GM12878 (cell line): ENCODE results near the gene IGHMBP2. TPM values are rescaled to one million over a fixed set of nuclear protein-coding genes. Genes with fewer than 3 reads are reported as not detected.

Experiments used
- ATAC-seq: fragments of 200-7000 bp; cut with Tn5 transposase; 3 replicates; pipeline ENCODE4 v1.9.1; 2020; ENCODE audit warnings: mild to moderate bottlenecking, moderate library complexity
- BruUV-seq: library from RNA; stranded (reverse); fragments of 400-500 nt; replicated peaks from 2 replicates; lab custom pipeline; 2021; lab: Mats Ljungman, UMichigan
- CTCF ChIA-PET: fragments of 300-600 bp; sonication (Branson Sonifier 250); formaldehyde crosslinking; extraction: SDS; loops from one replicate; lab custom pipeline; 2021; ENCODE audit warnings: inconsistent platforms; lab: Yijun Ruan, JAX
- POLR2A ChIA-PET: fragments of 350-600 bp; formaldehyde crosslinking; extraction: SDS; loops from one replicate; lab custom pipeline; 2021; ENCODE audit warnings: inconsistent platforms; lab: Charles Lee
- RAD21 ChIA-PET: fragments of 300-600 bp; sonication (Branson Sonifier 250); formaldehyde crosslinking; loops from one replicate; lab custom pipeline; 2023; ENCODE audit warnings: antibody characterized with exemption; ENCODE audit not compliant: unreplicated experiment; lab: Charles Lee
- SMC1A ChIA-PET: fragments of 300-600 bp; sonication (Branson Sonifier 250); formaldehyde crosslinking; loops from one replicate; lab custom pipeline; 2023; ENCODE audit not compliant: unreplicated experiment, uncharacterized antibody; lab: Charles Lee
- DNase-seq: peaks from one replicate; pipeline ENCODE4 v3.0.0-alpha.2; 2011; ENCODE audit warnings: low read depth, low spot score
- FAIRE-seq: peaks from 3 replicates; lab custom pipeline; 2011; peaks lifted over from hg19 to GRCh38; lab: Jason Lieb, UNC
- H2AFZ ChIP-seq: 2 replicates; pipeline ENCODE4 v1.6.0; 2011; ENCODE audit warnings: low read depth, low read length, control low read depth; ENCODE audit not compliant: control insufficient read depth
- H3K27ac ChIP-seq: 2 replicates; pipeline ENCODE4 v1.5.1; 2011; ENCODE audit warnings: control low read depth; ENCODE audit not compliant: control insufficient read depth, insufficient read depth
- H3K27me3 ChIP-seq, 2 experiments: replicated peaks in 1 of 2; 2 replicates each; pipeline versions ENCODE4 v1.6.0 to v1.6.1; 2011; ENCODE audit warnings: low read length in 1 of 2; ENCODE audit not compliant: control insufficient read depth in 2 of 2, insufficient read depth in 2 of 2
- H3K36me3 ChIP-seq, 2 experiments: 2 replicates each; pipeline ENCODE4 v1.5.1; 2011; ENCODE audit warnings: low read length in 1 of 2; ENCODE audit not compliant: control insufficient read depth in 2 of 2, insufficient read depth in 2 of 2
- H3K4me1 ChIP-seq: 2 replicates; pipeline ENCODE4 v1.6.1; 2011; ENCODE audit warnings: mild to moderate bottlenecking, low read length, moderate library complexity, mixed read lengths; ENCODE audit not compliant: control insufficient read depth, insufficient read depth
- H3K4me2 ChIP-seq: 2 replicates; pipeline ENCODE4 v1.6.0; 2011; ENCODE audit warnings: control low read depth; ENCODE audit not compliant: control insufficient read depth, insufficient read depth
- H3K4me3 ChIP-seq: fragments of 200-600 bp; sonication (generic); 2 replicates; pipeline ENCODE4 v1.5.1; 2016
- H3K79me2 ChIP-seq: 2 replicates; pipeline ENCODE4 v1.6.0; 2011; ENCODE audit warnings: low read length; ENCODE audit not compliant: control insufficient read depth, insufficient read depth
- H3K9ac ChIP-seq: 2 replicates; pipeline ENCODE4 v1.8.0; 2011; ENCODE audit warnings: low read length, control low read depth, mixed read lengths; ENCODE audit not compliant: control insufficient read depth, insufficient read depth
- H3K9me3 ChIP-seq: replicated peaks from 3 replicates; pipeline ENCODE4 v1.5.1; 2011; ENCODE audit warnings: mild to moderate bottlenecking, low read length; ENCODE audit not compliant: control insufficient read depth, insufficient read depth
- H4K20me1 ChIP-seq: 2 replicates; pipeline ENCODE4 v1.6.0; 2011; ENCODE audit not compliant: control insufficient read depth, insufficient read depth
- MXI1 ChIP-seq: fragments of 150-350 bp; IDR thresholded peaks from 2 replicates; pipeline ENCODE4 v1.6.1; 2011; ENCODE audit warnings: low read depth, mild to moderate bottlenecking, inconsistent platforms, low read length, improper control_type of control experiment
- NRF1 ChIP-seq: conservative IDR thresholded peaks from 2 replicates; pipeline ENCODE4 v1.6.1; 2011; ENCODE audit warnings: mild to moderate bottlenecking, low read depth, low read length, improper control_type of control experiment
- POLR2A ChIP-seq: IDR thresholded peaks from 2 replicates; pipeline ENCODE4 v1.6.1; 2011; ENCODE audit warnings: low read depth, mild to moderate bottlenecking, low read length
- SMC3 ChIP-seq: IDR thresholded peaks from 2 replicates; pipeline ENCODE4 v1.6.1; 2011; ENCODE audit warnings: low read length, improper control_type of control experiment, borderline replicate concordance
- STAT3 ChIP-seq: IDR thresholded peaks from 2 replicates; pipeline ENCODE4 v1.6.1; 2011; ENCODE audit warnings: low read depth, low read length, improper control_type of control experiment
- SUPT20H ChIP-seq: IDR thresholded peaks from 2 replicates; pipeline ENCODE4 v1.6.1; 2011; ENCODE audit warnings: low read depth, mild to moderate bottlenecking, low read length, moderate library complexity, borderline replicate concordance; ENCODE audit not compliant: control insufficient read depth
- SUZ12 ChIP-seq: fragments of 200-600 bp; sonication (generic); IDR thresholded peaks from one replicate; pipeline ENCODE4 v1.6.1; 2018; ENCODE audit warnings: antibody characterized with exemption, mild to moderate bottlenecking; ENCODE audit not compliant: unreplicated experiment
- YY1 ChIP-seq: IDR thresholded peaks from 2 replicates; pipeline ENCODE4 v1.6.1; 2011; ENCODE audit warnings: low read depth, mild to moderate bottlenecking, low read length
- WGBS: methylation state at CpG from one replicate; pipeline ENCODE4 v1.1.6; 2016; ENCODE audit warnings: low lambda C conversion rate; ENCODE audit not compliant: insufficient replicate concordance, insufficient coverage; ENCODE audit errors: missing lambda C conversion rate; 5-methylcytosine and 5-hydroxymethylcytosine counted together
- in situ Hi-C: fragments of 300-500 bp; cut with MboI; formaldehyde crosslinking; loops from 9 replicates; pipeline ENCODE4 v1.14.3; 2018; ENCODE audit warnings: mixed read lengths
- intact Hi-C: fragments of 100-400 bp; cut with micrococcal nuclease; formaldehyde crosslinking; loops from one replicate; pipeline ENCODE4 v1.14.2; 2022; ENCODE audit not compliant: unreplicated experiment
- polyA plus RNA-seq, 11 experiments: library from polyadenylated mRNA; depleted of rRNA in 4 of 11; unstranded in 6 of 11; stranded (reverse) in 5 of 11; fragments of >200 nt; fragmentation: Nextera tagmentation in 4 of 11; fragmentation: Illumina TruSeq in 1 of 11; extraction: Ambion mirVana in 4 of 11; extraction: Trizol in 1 of 11; gene quantifications; 1 replicate in 1 of 11; 2 replicates in 10 of 11; pipeline versions ENCODE4 v1.2.1 to v1.2.3, GENCODE V29; 2011 to 2016; ENCODE audit warnings: inconsistent platforms in 2 of 11, missing spikeins in 2 of 11, low read depth in 1 of 11
- total RNA-seq, 4 experiments: library from RNA; depleted of rRNA in 3 of 4; stranded (reverse); fragments of >200 nt in 3 of 4; fragmentation: Illumina TruSeq in 1 of 4; extraction: Trizol in 1 of 4; gene quantifications; 2 replicates each; pipeline versions ENCODE4 v1.2.1 to v1.2.3, GENCODE V29; 2013 to 2021

The IGHMBP2 gene
- total and polyA plus RNA-seq, 10 of the 15 experiments (the other 5 are each of a cell fraction or from before 2014, with no cell fraction given) = 1.4 to 20.1 (median 11.2) TPM

DNA sequence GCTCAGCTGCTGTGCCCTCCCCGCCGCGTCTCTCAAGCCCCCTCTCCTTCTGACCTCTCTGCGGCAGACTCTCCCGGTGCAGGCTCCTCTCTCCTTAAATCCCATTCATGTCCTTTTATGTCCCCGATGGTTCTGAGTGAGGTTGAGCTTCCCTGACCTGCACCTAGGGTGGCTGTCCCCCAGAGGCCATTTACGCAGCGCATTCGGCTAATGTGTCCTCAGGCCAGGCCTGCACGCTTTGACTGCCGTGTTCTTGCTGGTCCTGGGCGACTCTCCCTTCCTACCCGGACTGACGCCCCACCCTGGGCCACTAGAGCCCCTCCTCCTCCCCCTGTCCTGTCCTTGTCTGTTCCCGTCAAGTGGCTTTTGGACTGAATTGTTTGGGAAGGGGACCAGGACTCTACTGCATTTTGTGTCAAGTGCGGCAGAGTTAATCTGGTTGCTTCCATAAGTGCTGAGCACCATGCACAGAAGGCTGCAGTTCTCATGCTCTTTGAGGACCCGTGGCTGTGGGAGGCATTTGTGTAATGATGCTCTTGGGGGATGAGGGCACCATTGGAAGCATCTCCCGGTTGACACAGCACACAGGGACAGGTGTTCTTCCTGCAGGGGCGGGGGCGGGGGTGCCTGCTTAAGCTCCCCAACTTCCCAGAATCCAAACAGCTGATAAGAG lies 37.1 kb downstream of the IGHMBP2 start:
- RAD21 ChIA-PET = no interaction called here
- Histone ChIP-seq H3K4me1 (no peaks in the 10 kb centered on the region; the same call in 1 of the 2 replicates), H2AFZ (no peak overlapping the region), H3K79me2 (no peaks in the 10 kb centered on the region), H3K27me3 (no peaks in the 10 kb centered on the region), H3K36me3 (peaks cover 2 to 16% of the 10 kb centered on the region in 2 experiments; a peak in 3 of 4 replicates), H4K20me1 (no peaks in the 10 kb centered on the region), H3K4me3 (no peak overlapping the region), H3K9ac (no peak overlapping the region), H3K27ac (no peak overlapping the region), H3K4me2 (no peak overlapping the region), H3K9me3 (no peaks in the 10 kb centered on the region)
- no peak for TF ChIP-seq YY1
- TF ChIP-seq MXI1 = no peak
- no peak for TF ChIP-seq SMC3
- no peak for TF ChIP-seq NRF1
- no peak for TF ChIP-seq POLR2A
- no peak for TF ChIP-seq SUPT20H
- TF ChIP-seq SUZ12 = no peak
- TF ChIP-seq STAT3 = no peak
- CTCF ChIA-PET = no interaction called here
- POLR2A ChIA-PET = no interaction called here
- no peak for DNase-seq
- no peak for ATAC-seq
- in situ Hi-C loops = no loop called here
- no peak for FAIRE-seq
- WGBS = 95% methylated on average over 20 of the region's 20 CpGs
- SMC1A ChIA-PET = no interaction called here
- no TSS peak for BruUV-seq
- intact Hi-C loops = no loop called here
